Heart left ventricle (tissue), 16 donors: ENCODE data around the gene MPP3. TPM values are rescaled to one million over a fixed set of nuclear protein-coding genes. Genes with fewer than 3 reads are reported as not detected.
A peak's percentile ranks its signal among the peaks of the same experiment; 100 is the strongest.

Experiments
- ATAC-seq, 4 donors: fragments of 200-7000 bp; cut with Tn5 transposase; one replicate each; pipeline ENCODE4 v1.9.1; 2020 to 2022; ENCODE audit warnings: moderate library complexity in 4 of 4, mild to moderate bottlenecking in 3 of 4, moderate number of reproducible peaks in 1 of 4
- DNase-seq, 5 donors: peaks; one replicate each; pipeline ENCODE4 v3.0.0-alpha.2; 2020
- H3K27ac ChIP-seq, 12 donors: fragments of 200-600 bp; sonication (generic) in 4 of 12; one replicate each; pipeline versions ENCODE4 v1.5.0 to v1.8.0; 2016 to 2022; ENCODE audit warnings: mild to moderate bottlenecking in 2 of 12
- H3K27me3 ChIP-seq, 9 donors: fragments of 200-600 bp; sonication (generic) in 2 of 9; one replicate each; pipeline versions ENCODE4 v1.5.1 to v1.8.0; 2016 to 2022; ENCODE audit warnings: mild to moderate bottlenecking in 3 of 9
- H3K36me3 ChIP-seq, 9 donors: fragments of 200-600 bp; sonication (generic) in 2 of 9; one replicate each; pipeline versions ENCODE4 v1.5.0 to v1.8.0; 2018 to 2022; ENCODE audit warnings: mild to moderate bottlenecking in 2 of 9
- H3K4me1 ChIP-seq, 12 donors: fragments of 200-600 bp; sonication (generic) in 4 of 12; one replicate each; pipeline versions ENCODE4 v1.5.0 to v1.8.0; 2016 to 2022; ENCODE audit warnings: mild to moderate bottlenecking in 3 of 12
- H3K4me3 ChIP-seq, 12 donors: fragments of 200-600 bp; sonication (generic) in 4 of 12; one replicate each; pipeline versions ENCODE4 v1.5.0 to v1.8.0; 2017 to 2022; ENCODE audit warnings: mild to moderate bottlenecking in 9 of 12, moderate library complexity in 4 of 12
- H3K9me3 ChIP-seq, 12 donors: fragments of 200-600 bp; sonication (generic) in 4 of 12; one replicate each; pipeline versions ENCODE4 v1.5.0 to v1.8.0; 2016 to 2022; ENCODE audit warnings: mild to moderate bottlenecking in 1 of 12
- POLR2A ChIP-seq, 2 donors: fragments of 450-650 bp; IDR thresholded peaks; one replicate each; pipeline ENCODE4 v1.6.1; 2017; ENCODE audit warnings: antibody characterized with exemption in 2 of 2, mild to moderate bottlenecking in 2 of 2, moderate library complexity in 2 of 2
- WGBS, 4 donors: extraction: QIAGEN DNeasy Blood & Tissue Kit in 2 of 4; methylation state at CpG; one replicate each; pipeline versions ENCODE4 v1.1.5 to v1.1.7; 2013 to 2018; 5-methylcytosine and 5-hydroxymethylcytosine counted together
- intact Hi-C, 10 donors: fragments of 100-400 bp; cut with DNase I; formaldehyde crosslinking; loops; one replicate each; pipeline versions ENCODE4 v1.11.1 to v1.14.2; 2022
- polyA plus RNA-seq, 2 donors: library from polyadenylated mRNA; stranded (reverse); fragments of 200-250 nt; gene quantifications; one replicate each; pipeline ENCODE4 v1.2.3, GENCODE V29; 2013
- total RNA-seq, 9 donors: library from RNA; depleted of rRNA in 2 of 9; stranded (reverse); fragments of >200 nt in 2 of 9; fragmentation: NEBNext Ultra II Directional in 3 of 9; extraction: Animal tissue kit (Norgen Biotek cat#: 25700) in 3 of 9; gene quantifications; one replicate each; pipeline versions ENCODE4 v1.1.0 to v1.2.4, GENCODE V29; 2016 to 2023
- TF ChIP-seq, protein P1 (sequence below), 12 donors: fragments of 200-600 bp; sonication (generic) in 4 of 12; IDR thresholded peaks; one replicate each; pipeline versions ENCODE4 v1.5.0 to v1.8.0; 2018 to 2022; ENCODE audit warnings: antibody characterized with exemption in 12 of 12, mild to moderate bottlenecking in 5 of 12
- donor health status: ischemic (EF 13 %, LVEDD 7.1; RV severe dilation, severe dysfunction).
- donor health status: healthy with polysubstance abuse.
- donor health status: DM: no; HTN: yes; CAD: no.
- donor health status: DM: no; HTN: no; CAD: no.
- donor health status: ischemic (EF 25% LVEDD 6.9; RV normal size, moderate dysfunction).
- donor health status: ischemic (EF 25% LVEDD 5.7; RV mildly dilated, moderate dysfunction).
- donor health status: healthy.
- donor health status: DM: yes; HTN: yes; CAD: no.
- donor health status: ischemic (EF 35%, LVEDD 5.7; RV mildly dilated, moderate dysfunction).
- donor health status: nonischemic (EF 11% LVEDD 7.7; RV severe dilation, severe dysfunction).
- donor health status: DM: yes; HTN: yes; CAD: no.
- donor health status: PGD.
- donor health status: ischemic (EF 29% LVEDD 5.4; RV normal size, mild dysfunction).
- donor health status: nonischemic (EF 23%, LVEDD 6.1; RV moderate dilation, normal function).

MPP3 gene
- total and polyA plus RNA-seq, 11 donors = 13.8 to 70.2 (median 27.5) TPM

- peaks cover 7 to 75% (median 30%) of the 10 kb centered on the region in 12 donors for H3K4me1 ChIP-seq
- DNase-seq (peak in 1 of 5 donors; percentile 52), ATAC-seq (peak; percentile 0 to 27 (median 16))
- peak in 1 of 2 donors; percentile 68 for TF ChIP-seq POLR2A (IDR thresholded peaks at IDR 0.05)
- TF ChIP-seq, protein P1, sequence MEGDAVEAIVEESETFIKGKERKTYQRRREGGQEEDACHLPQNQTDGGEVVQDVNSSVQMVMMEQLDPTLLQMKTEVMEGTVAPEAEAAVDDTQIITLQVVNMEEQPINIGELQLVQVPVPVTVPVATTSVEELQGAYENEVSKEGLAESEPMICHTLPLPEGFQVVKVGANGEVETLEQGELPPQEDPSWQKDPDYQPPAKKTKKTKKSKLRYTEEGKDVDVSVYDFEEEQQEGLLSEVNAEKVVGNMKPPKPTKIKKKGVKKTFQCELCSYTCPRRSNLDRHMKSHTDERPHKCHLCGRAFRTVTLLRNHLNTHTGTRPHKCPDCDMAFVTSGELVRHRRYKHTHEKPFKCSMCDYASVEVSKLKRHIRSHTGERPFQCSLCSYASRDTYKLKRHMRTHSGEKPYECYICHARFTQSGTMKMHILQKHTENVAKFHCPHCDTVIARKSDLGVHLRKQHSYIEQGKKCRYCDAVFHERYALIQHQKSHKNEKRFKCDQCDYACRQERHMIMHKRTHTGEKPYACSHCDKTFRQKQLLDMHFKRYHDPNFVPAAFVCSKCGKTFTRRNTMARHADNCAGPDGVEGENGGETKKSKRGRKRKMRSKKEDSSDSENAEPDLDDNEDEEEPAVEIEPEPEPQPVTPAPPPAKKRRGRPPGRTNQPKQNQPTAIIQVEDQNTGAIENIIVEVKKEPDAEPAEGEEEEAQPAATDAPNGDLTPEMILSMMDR (IDR thresholded peaks at IDR 0.05) = peak in 6 of 12 donors; percentile 4 to 41 (median 30)
- H3K27ac ChIP-seq = peak overlapping the region; percentile 99 to 100 (median 100)
- H3K36me3 ChIP-seq = peaks cover 0 to 31% (median 15%) of the 10 kb centered on the region in 9 donors
- no peaks in the 10 kb centered on the region for H3K27me3 ChIP-seq
- intact Hi-C loops = loop anchor here (2.0 to 10.0 kb wide), 7 partner anchors 48 to 68 kb away; partner anchors contain the start of genes MPP3 (in 8 of the 10) and CD300LG (in 5 of the 10)
- WGBS, 4 donors = 7 to 13% (median 9%) methylated on average over 21 to 26 of the region's 26 CpGs
- no peaks in the 10 kb centered on the region for H3K9me3 ChIP-seq
- H3K4me3 ChIP-seq = peak overlapping the region; percentile 85 to 100 (median 96)
Measured at GRCh38 chr17:43779145-43780125, 53.5 kb downstream of the MPP3 start.

DNA sequence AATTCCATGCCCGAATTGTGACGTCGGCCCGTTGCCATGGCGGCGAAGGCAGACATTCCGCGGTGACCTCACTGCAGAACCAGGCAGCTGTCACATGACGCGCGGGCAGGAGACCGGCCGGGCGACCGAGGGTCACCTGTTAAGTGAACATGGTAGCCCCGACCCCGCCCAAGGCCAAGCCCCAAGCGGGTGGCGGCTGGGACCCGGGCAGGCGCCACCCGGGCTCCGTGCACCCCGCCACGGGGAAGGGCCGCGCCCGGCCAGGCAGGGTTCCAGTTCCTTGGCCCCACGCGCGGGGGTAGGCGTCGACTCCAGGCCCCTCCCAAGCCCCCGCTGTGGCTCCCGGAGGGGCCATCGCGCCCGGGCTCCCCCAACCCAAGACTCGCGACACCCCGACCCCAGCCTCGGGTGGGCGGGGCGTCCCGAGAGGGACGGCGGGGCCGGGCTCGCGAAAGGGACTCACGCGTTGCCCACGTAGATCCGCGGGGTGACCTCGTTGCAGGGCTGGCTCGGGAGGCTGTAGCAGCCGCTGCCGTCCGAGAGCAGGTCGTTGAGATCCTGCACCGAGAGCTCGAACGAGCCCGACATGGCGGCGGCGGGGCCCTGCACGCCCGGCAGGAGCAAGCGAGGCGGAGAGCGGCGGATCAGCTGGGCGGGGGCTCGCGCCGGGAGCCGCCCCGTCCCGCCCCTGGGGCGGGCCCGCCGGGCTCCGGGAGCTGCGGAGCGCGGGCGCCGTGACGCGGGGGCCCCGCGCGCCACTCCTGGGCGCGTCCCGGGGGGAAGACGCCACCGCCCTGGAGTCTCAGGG is 54.4 kb downstream of the MPP3 start, which contains the start of gene DUSP3:
TSS of gene DUSP3 (minus strand) at position 641 of the 808 bp plus-strand sequence. CDS start at position 588, 53 bp downstream.
- no peaks in the 10 kb centered on the region for H3K9me3 ChIP-seq
- intact Hi-C loops = loop anchor here in 4 of 10 donors (2.0 to 5.0 kb wide), 4 partner anchors 54 to 69 kb away; partner anchors contain the start of genes MPP3 (in 4 of the 4) and CD300LG (in 3 of the 4)
- peak within 1 kb of the TSS; percentile 99 to 100 (median 100) for H3K27ac ChIP-seq
- TF ChIP-seq, protein P1 (IDR thresholded peaks at IDR 0.05) = peak in 1 of 12 donors; percentile 6
- peak; percentile 68 to 74 for TF ChIP-seq POLR2A (IDR thresholded peaks at IDR 0.05)
- peaks cover 7 to 75% (median 31%) of the 10 kb centered on the region in 12 donors for H3K4me1 ChIP-seq
- no peaks in the 10 kb centered on the region for H3K27me3 ChIP-seq
- peaks cover 0 to 40% (median 24%) of the 10 kb centered on the region in 9 donors for H3K36me3 ChIP-seq
- DNase-seq = peak; percentile 95 to 98 (median 96)
- H3K4me3 ChIP-seq = peak within 1 kb of the TSS; percentile 85 to 100 (median 96)
- 0% methylated on average over 31 to 100 of the region's 100 CpGs for WGBS, 4 donors
- peak; percentile 75 to 91 (median 88) for ATAC-seq

DNA sequence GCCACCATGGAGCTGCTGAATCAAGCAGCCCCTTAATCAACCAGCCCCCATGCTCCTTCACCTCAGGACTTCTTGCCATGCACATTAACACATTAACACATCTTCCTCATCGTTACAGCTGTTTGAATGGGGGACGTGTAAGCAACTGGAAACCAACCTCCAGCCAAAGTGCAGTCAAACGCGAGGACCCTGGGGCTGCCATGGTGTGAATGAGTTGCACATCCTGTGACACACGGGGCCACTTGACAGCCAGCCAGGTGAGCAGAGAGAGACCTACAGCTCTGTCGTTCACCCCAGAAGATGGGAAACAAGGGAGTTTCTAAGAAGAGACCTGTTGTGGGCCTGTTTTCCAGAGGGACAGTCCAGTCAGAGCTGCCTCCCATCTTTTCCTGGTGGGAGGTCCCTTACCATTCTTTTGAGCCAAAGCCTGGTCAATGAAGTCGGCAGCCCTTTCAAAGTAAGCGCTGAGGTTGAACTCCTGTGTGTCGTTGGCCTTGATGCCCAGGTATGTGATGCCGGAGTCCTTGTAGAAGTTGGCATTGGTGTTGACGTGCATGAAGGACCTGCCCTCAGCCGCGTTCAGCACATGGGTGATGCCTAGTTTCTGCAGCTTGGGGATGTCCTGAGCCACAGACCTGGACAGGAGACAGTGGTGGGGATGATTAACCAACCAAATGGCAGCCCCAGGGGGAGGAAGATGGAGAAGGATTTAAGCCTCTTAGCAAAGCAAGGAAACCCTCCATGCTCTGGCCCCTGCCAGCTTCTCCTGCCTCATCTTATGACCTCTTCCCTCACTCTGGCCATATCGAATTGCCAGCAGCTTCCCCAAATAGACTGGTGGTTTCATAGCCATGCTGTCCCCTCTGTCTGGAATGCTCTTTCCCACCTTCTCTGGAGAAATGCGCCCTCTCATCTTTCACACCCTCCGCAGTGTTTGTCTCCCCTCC is 58.4 kb downstream of the MPP3 start:
- DNase-seq (no peak), ATAC-seq (no peak)
- H3K27ac ChIP-seq = peak overlapping the region in 3 of 12 donors; percentile 22 to 100 (median 99)
- H3K27me3 ChIP-seq = no peaks in the 10 kb centered on the region
- peaks cover 0 to 80% (median 64%) of the 10 kb centered on the region in 9 donors for H3K36me3 ChIP-seq
- no peaks in the 10 kb centered on the region for H3K9me3 ChIP-seq
- H3K4me1 ChIP-seq = peaks cover 8 to 83% (median 39%) of the 10 kb centered on the region in 12 donors
- no peak for TF ChIP-seq POLR2A (IDR thresholded peaks at IDR 0.05)
- TF ChIP-seq, protein P1 (IDR thresholded peaks at IDR 0.05) = no peak
- no peak overlapping the region for H3K4me3 ChIP-seq
- intact Hi-C loops = loop anchor here in 4 of 10 donors (5.0 kb wide), 2 partner anchors 58 to 73 kb away; partner anchors contain the start of genes MPP3 (in 3 of the 4) and CD300LG (in 2 of the 4)
- 83 to 88% (median 86%) methylated on average over 16 of the region's 16 CpGs for WGBS, 4 donors
